Activated T-helper 17 cell treated with anti-CD3 and anti-CD28 coated beads, Interleukin-2, amount 50 U/mL, for 72 hours (primary cell): ENCODE measurements around the gene SPATA31E1. TPM values are rescaled to one million over a fixed set of nuclear protein-coding genes. Genes with fewer than 3 reads are reported as not detected.
"Not testable (repeated sequence)": the region's sequence is repeated elsewhere in the genome, so short reads cannot be mapped to it uniquely, and the experiment has no call there.

Experiments
- ATAC-seq: fragments of 150-1000 bp; cut with Tn5 transposase; replicated peaks from 2 replicates; pipeline ENCODE4 v1.10.0; 2021; ENCODE audit warnings: mild to moderate bottlenecking, moderate library complexity
- H3K27ac Mint-ChIP-seq: one replicate; pipeline ENCODE4 v1.8.0; 2022; ENCODE audit warnings: mixed read lengths
- H3K27me3 Mint-ChIP-seq: one replicate; pipeline ENCODE4 v1.8.0; 2022; ENCODE audit warnings: mixed read lengths
- H3K36me3 Mint-ChIP-seq: one replicate; pipeline ENCODE4 v1.8.0; 2022; ENCODE audit warnings: low read depth, mild to moderate bottlenecking, mixed read lengths
- H3K4me1 Mint-ChIP-seq: one replicate; pipeline ENCODE4 v1.8.0; 2022; ENCODE audit warnings: mixed read lengths
- H3K4me3 Mint-ChIP-seq: one replicate; pipeline ENCODE4 v1.8.0; 2022; ENCODE audit warnings: mild to moderate bottlenecking, mixed read lengths
- H3K9me3 Mint-ChIP-seq: one replicate; pipeline ENCODE4 v1.8.0; 2022; ENCODE audit warnings: mixed read lengths
- total RNA-seq, 2 donors: library from RNA; stranded (reverse); gene quantifications; one replicate each; pipeline ENCODE4 v1.2.3, GENCODE V29; 2022

Gene SPATA31E1
- total RNA-seq, 2 donors from 2014 or later = not detected

DNA sequence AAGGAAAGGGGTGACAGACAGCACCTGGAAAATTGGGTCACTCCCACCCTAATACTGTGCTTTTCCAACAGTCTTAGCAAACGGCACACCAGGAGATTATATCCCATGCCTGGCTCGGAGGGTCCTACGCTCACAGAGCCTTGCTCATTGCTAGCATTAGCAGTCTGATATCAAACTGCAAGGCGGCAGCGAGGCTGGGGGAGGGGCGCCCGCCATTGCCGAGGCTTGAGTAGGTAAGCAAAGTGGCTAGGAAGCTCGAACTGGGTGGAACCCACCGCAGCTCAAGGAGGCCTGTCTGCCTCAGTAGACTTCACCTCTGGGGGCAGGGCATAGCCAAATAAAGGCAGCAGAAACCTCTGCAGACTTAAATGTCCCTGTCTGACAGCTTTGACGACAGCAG, 19.7 kb downstream of the SPATA31E1 start:
- not testable (repeated sequence) for ATAC-seq, H3K27ac Mint-ChIP-seq, H3K4me1 Mint-ChIP-seq, H3K4me3 Mint-ChIP-seq, H3K36me3 Mint-ChIP-seq
- peaks cover 16% of the 10 kb centered on the region for H3K9me3 Mint-ChIP-seq
- H3K27me3 Mint-ChIP-seq = peaks cover 24% of the 10 kb centered on the region

DNA sequence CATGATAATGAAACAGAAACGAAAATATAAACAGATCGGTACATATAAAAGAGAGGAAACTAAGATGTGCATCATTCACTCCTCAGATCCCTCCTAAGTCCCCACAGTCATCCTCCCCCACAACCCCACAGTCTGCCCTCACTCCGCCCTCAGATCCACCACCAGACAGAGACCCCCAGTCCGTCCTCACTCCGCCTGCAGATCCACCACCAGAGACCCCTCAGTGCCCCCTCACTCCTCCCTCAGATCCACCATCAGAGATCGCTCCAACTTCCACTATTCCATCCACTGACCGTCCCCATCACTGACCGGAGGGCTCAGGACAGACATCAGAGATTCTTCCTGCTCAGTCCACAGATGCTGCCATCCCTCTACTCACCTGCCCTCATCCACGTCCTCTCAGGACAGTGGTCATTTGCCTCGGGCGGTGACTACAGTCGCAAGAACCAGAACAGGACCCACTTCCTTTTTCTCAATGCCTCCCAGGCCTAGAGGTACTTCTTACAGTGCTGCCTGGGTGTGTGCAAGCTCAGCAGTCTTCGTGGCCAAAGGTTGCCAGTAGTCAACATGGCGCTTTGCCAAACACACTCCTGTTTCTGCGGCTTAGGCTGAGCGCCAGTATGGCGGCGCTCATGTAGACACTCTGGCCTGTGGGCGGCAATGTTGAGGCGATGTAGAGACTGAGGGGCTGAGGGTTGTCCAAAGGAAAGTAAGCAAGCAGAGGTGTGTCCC, 26.8 kb downstream of the SPATA31E1 start:
- no peak for ATAC-seq
- Mint-ChIP-seq H3K9me3 (no peaks in the 10 kb centered on the region), H3K4me3 (no peak overlapping the region), H3K27me3 (peaks cover 8% of the 10 kb centered on the region), H3K4me1 (no peaks in the 10 kb centered on the region), H3K27ac (no peak overlapping the region), H3K36me3 (no peaks in the 10 kb centered on the region)

DNA sequence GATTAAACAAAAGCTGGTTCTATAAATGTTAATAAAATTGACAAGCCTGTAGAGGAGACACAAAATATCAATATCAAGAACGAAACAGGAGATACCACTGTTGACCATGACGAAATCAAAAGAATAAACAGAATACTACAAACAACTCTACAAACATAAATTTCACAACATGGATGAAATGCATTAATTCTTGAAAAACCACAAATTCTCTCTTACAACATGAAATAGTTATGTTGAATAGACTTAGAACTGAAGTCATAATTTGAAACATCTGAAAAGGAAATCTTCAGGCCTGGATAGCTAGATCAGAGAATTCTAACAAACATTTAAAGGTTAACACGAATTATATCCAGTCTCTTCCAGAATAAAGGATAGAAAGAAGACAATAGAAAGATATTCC, 28.1 kb downstream of the SPATA31E1 start:
- H3K9me3 Mint-ChIP-seq = no peaks in the 10 kb centered on the region
- no peaks in the 10 kb centered on the region for H3K36me3 Mint-ChIP-seq
- no peak overlapping the region for H3K4me3 Mint-ChIP-seq
- no peaks in the 10 kb centered on the region for H3K4me1 Mint-ChIP-seq
- ATAC-seq = no peak
- H3K27me3 Mint-ChIP-seq = peaks cover 4% of the 10 kb centered on the region
- no peak overlapping the region for H3K27ac Mint-ChIP-seq

DNA sequence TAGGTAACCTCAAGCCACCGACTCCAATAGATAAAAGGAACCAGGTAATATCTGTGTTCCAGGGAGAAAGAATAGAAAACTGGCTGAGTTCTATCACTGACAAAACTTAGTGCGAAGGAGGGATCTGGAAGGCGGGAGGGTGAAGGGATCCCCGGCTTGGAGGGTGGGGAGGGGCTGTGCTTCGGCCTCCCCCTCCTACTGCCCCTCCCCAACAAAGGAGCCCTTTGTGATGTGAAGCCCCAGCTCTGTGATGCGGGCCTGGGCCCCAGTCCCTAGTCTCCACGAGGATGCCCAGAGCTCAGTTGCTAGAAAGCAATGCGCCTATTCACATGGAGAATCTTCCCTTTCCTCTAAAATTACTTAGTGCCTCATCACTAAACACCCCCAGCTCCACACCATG, 35.0 kb downstream of the SPATA31E1 start, which contains the start of gene SPATA31C1:
Gene SPATA31C1, plus strand, starts transcription at position 301 of the 400 bp plus-strand sequence.
- H3K27me3 Mint-ChIP-seq, H3K4me3 Mint-ChIP-seq, H3K36me3 Mint-ChIP-seq, H3K27ac Mint-ChIP-seq, H3K4me1 Mint-ChIP-seq, ATAC-seq, H3K9me3 Mint-ChIP-seq: not testable (repeated sequence)

DNA sequence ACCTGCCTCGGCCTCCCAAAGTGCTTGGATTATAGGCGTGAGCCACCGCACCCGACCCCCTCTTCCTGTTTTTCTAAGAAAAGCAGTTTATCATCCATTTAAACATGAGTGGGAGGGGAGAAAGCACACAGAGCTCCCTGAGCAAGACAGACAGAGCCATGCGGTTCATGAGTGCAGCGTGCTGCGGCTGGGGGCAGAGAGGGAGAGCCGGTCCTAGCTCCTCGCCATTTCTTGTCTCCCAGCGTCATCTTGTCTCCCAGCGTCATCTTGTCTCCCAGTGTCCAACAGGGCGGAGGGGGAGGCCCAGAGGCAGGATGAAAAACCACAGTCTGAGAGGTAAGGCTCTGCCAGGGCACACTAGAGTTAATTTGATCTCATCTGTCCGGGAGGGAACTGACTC, 36.3 kb downstream of the SPATA31E1 start:
- not testable (repeated sequence) for H3K27ac Mint-ChIP-seq, H3K27me3 Mint-ChIP-seq, ATAC-seq, H3K4me1 Mint-ChIP-seq, H3K4me3 Mint-ChIP-seq, H3K9me3 Mint-ChIP-seq, H3K36me3 Mint-ChIP-seq

DNA sequence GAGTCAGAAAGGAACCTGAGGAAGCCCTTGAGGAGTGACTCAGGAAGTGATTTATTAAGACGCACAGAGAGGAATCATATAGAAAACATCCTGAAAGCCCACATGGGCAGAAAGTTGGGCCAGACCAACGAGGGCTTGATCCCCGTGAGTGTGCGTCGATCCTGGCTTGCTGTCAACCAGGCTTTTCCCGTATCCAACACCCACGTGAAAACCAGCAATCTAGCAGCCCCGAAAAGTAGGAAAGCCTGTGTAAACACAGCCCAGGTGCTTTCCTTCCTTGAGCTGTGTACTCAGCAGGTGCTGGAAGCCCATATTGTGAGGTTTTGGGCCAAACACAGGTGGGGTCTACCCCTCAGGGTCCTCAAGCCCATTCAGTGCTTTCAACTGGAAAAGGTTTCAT, 38.9 kb downstream of the SPATA31E1 start:
- H3K4me3 Mint-ChIP-seq, H3K9me3 Mint-ChIP-seq, H3K27ac Mint-ChIP-seq, ATAC-seq, H3K27me3 Mint-ChIP-seq, H3K36me3 Mint-ChIP-seq, H3K4me1 Mint-ChIP-seq: not testable (repeated sequence)

DNA sequence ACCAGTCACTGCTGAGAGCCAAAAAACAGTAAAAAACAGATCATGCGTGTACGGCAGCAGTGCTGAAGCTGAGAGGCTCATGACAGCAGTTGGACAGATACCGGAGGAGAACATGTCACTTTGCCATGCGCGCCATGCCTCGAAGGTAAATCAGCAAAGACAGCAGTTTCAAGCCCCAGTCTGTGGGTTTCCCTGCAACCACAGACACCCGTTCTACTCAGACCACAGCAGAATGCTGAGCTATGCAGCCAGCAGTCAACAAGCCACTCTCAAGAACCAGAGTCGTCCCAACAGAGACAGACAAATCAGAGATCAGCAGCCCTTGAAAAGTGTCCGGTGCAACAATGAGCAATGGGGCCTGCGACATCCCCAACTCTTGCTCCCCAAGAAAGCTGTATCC, 40.3 kb downstream of the SPATA31E1 start:
- not testable (repeated sequence) for H3K27me3 Mint-ChIP-seq, H3K27ac Mint-ChIP-seq, ATAC-seq, H3K4me3 Mint-ChIP-seq, H3K36me3 Mint-ChIP-seq, H3K9me3 Mint-ChIP-seq, H3K4me1 Mint-ChIP-seq

DNA sequence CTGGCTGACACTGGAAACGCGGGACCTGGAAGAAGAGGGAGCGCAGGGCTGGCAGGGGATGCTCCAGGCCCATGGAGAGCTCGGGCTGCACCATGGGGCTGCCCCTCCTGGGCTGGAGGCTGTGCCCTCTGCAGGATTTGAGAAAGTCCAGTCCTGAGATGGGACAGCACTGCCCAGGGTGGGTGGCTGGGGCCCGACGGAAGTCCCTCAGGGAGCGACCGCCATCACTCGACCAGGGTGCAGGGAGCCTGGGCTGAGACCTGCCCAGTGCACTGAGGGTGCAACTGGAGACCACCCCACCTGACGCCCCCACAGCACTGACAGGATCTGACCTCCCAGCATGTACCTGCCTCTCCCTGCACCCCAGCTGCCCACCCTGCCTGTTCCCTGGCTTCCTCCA, 42.2 kb downstream of the SPATA31E1 start:
- not testable (repeated sequence) for ATAC-seq, H3K36me3 Mint-ChIP-seq, H3K9me3 Mint-ChIP-seq, H3K27ac Mint-ChIP-seq, H3K4me3 Mint-ChIP-seq, H3K4me1 Mint-ChIP-seq, H3K27me3 Mint-ChIP-seq

DNA sequence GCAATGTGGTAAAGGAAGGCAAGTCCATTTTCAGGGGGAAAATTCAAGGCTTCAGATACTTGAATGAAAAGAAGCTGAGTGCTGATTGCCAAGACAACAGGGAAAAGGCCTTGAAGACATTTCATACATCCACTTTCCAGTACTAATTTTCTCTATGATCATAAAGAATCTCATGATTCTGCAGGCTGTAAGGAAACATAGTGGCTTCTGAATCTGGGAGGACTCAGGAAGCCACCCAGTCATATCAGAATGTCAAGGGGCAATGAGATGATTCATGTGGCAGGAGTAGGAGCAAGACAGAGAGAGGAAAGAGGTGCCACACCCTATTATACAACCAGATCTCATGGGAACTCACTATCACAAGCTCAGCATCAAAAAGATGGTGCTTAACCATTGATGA, 46.5 kb downstream of the SPATA31E1 start:
- H3K9me3 Mint-ChIP-seq, H3K4me1 Mint-ChIP-seq: not testable (repeated sequence)

DNA sequence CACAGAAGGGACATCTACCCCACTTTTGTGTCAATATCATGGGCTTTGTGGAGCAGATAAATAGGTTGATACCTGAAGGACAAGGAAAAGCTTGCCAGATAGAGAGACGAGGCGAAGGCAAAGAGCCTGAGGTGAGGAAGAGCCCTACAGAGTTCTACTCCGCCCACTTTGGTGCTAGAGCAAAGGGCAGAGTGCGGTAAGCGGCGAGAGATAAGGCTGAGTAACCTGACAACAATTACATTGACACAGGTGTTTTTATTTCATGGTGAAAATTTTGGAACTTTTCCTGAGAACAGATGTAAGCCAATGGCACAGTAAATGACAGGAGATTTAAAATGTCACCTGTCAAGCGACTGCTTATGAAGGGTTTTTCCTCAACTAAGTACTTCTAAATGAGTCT, 51.8 kb downstream of the SPATA31E1 start:
- H3K36me3 Mint-ChIP-seq, H3K9me3 Mint-ChIP-seq, ATAC-seq, H3K4me1 Mint-ChIP-seq, H3K4me3 Mint-ChIP-seq, H3K27ac Mint-ChIP-seq, H3K27me3 Mint-ChIP-seq: not testable (repeated sequence)

More for the DNA sequence above, 46.5 kb downstream of the SPATA31E1 start:
- H3K36me3 Mint-ChIP-seq, H3K27ac Mint-ChIP-seq, H3K27me3 Mint-ChIP-seq, ATAC-seq, H3K4me3 Mint-ChIP-seq: not testable (repeated sequence)

DNA sequence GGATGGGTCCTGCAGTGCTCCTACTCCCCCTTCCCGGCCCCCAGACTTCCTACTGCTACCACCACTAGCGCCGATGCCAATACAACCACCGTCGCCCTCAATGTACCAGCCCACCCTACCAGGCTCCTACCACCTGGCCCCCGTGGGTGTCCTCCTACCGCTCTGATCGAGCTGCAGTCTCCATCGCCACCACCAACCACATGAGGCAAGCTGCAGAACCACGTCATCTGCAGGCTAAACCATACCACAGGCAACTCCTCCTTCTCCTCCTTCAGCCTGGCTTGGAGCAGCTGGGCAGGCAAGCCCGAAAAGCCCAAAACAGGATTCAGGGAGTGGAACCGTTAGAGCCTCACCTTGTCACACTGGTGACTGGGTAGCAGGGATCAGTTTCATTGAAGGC, 54.7 kb downstream of the SPATA31E1 start:
- H3K27me3 Mint-ChIP-seq, ATAC-seq, H3K27ac Mint-ChIP-seq, H3K9me3 Mint-ChIP-seq, H3K36me3 Mint-ChIP-seq, H3K4me1 Mint-ChIP-seq, H3K4me3 Mint-ChIP-seq: not testable (repeated sequence)

DNA sequence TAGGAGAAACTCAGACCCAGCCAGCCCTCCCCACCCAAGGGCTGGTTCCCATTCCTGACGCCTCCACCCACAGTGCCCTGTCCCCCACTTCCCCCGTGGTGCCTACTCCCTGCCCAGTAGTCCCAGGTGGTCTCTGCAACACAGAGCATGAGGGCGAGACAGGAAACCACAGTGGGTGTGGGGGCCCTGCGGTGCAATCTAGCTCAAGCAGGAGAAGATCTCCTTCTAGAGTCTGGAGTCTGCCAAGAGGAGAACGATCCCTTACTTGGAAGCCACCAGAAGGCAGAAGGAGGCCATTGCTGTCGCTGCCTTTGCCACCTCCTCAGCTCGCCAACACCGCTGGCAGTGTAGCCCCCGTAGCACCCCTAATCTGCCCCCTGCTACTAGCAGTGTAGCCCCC, 55.2 kb downstream of the SPATA31E1 start:
- not testable (repeated sequence) for H3K27me3 Mint-ChIP-seq, H3K27ac Mint-ChIP-seq, H3K36me3 Mint-ChIP-seq, H3K4me1 Mint-ChIP-seq, H3K4me3 Mint-ChIP-seq, H3K9me3 Mint-ChIP-seq, ATAC-seq

DNA sequence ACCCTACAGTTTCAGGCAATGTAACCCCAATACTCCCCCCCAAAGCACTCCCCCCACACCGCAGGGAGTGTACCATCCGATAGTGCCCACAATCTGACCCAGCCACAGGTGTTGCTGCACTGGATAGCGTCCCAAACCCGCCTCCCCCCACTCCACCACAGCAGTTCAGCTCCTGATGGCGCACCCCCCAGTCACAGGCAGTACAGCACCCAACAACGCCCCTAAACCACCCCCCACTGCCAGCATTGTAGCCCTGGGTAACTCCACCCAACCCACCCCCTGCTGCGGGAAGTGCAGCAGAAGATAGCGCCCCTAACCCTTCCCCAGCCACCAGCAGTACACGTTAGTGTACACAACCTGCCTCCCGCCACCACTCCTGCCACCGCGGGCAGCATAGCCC, 55.7 kb downstream of the SPATA31E1 start:
- ATAC-seq, H3K27ac Mint-ChIP-seq, H3K4me1 Mint-ChIP-seq: not testable (repeated sequence)

More for the DNA sequence above, 55.7 kb downstream of the SPATA31E1 start:
- H3K36me3 Mint-ChIP-seq, H3K9me3 Mint-ChIP-seq, H3K4me3 Mint-ChIP-seq, H3K27me3 Mint-ChIP-seq: not testable (repeated sequence)
